Measurements from ENCODE around the gene DTX1. TPM values are rescaled to one million over a fixed set of nuclear protein-coding genes. Genes with fewer than 3 reads are reported as not detected.

The DTX1 gene
- total RNA-seq = 1.5 and 2.9 TPM in 2 replicates

DNA sequence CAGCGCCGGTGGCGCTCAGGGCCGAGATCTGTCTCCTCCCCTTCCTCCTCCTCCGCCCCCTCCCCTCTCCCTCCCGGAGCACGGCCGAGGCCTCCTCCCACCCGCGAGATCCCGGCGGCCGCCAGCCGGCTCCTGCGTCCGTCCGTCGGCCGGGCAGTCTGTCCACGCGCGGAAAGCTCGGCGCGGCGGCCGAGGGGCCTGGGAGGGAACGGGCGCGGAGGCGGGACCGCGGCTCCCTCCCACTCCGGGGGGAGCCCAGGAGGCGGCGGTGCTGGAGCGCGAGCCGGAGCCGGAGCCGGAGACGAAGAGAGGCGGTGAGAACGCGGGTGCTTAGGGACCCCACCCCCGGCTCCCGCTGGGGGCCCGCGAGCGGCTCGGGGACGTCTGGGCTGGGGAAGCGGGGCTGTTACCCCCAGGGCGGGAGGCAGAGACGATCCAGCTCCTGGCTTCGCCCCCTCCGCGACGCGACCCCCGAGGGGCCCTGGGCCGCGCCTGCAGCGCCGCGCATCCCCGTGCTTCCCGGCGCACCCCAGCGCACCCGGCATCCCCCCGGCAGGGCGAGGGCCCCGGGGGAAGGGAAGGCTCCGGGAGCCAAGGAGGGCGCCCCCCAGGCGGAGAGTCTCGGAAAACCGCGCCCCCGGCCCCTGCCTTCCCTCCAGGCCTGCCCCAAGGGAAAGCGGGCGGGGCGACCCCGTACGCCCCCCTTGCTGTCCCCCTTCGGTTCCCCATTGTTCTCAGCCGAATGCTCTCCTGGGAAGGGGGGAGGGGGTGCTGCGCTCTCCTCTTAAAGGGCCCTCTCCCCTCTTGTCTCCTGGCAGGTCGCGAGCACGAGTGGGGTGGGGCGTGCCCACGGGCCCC is at the start of gene DTX1:
DTX1 (plus strand) TSS at position 100 of the 858 bp plus-strand sequence. CDS start 1,463 bp downstream, outside the sequence.

DNA sequence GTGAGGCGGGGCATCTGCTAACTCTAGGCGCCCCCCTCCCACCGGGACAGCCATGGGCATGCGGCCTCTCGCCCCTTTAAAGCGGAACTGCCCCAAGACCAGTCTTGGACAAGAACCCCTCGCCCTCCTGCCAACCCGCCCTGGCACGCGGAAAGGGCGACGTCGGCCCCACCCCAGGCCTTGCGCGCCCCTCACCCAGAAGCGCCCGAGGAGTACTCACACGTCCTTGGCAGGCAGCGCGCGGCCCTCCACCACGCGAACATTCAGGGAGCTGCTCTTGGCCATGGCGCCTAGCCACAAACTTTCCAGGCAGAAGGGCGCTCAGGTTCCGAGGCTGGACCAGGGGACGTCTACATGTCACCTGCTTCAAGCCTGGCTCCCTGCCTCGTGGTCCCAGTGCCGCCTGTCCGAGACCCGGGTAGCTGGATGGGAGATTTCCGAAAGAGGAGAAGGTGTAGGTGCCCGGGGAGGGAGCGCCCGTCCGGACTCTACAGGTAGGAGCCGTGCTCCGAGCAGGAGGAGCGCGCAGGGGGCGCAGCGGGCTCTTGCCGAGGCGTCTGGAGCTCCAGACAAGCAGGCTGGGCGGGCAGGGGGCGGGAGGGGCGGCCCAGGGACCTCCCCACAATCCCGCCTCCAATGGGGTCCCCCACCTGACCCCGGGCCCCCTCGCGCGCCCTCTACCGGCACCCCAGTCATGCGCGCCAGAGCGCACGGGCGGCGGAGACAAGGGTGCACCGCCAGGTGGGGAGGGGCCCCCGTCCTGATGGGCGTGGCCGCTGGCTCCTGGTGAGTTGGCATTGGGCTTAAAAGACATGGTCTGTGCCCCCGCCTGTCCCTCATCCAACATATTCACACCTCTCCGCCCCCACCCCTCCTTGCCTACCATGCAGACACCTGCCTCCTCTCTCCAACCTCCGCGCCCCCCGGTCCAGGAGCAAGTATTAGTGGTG is 78.9 kb downstream of the DTX1 start, which contains the start of gene RASAL1:
RASAL1 (minus strand) TSS at position 584 of the 950 bp plus-strand sequence; CDS start at position 285, 299 bp downstream.

Other genes starting within 250 kb of the DTX1 start
- gene OAS1, start 149.8 kb upstream of the DTX1 start, total RNA-seq = 17.7 and 24.2 TPM in 2 replicates
- gene OAS3, start 118.3 kb upstream of the DTX1 start, total RNA-seq = 2.5 and 3.0 TPM in 2 replicates
- 0.43 and 0.95 TPM in 2 replicates for gene OAS2, start 78.2 kb upstream of the DTX1 start, total RNA-seq
- not detected in 2 replicates for gene RASAL1, start 79.0 kb downstream of the DTX1 start, total RNA-seq
- gene CFAP73, start 93.0 kb downstream of the DTX1 start, total RNA-seq = not detected in 2 replicates
- 28.7 and 38.3 TPM in 2 replicates for gene DDX54, start 128.7 kb downstream of the DTX1 start, total RNA-seq
- gene RITA1, start 129.0 kb downstream of the DTX1 start, total RNA-seq = 11.9 and 16.8 TPM in 2 replicates
- gene TPCN1, start 164.7 kb downstream of the DTX1 start, total RNA-seq = 4.6 and 7.6 TPM in 2 replicates

Measured in dermis lymphatic vessel endothelial cell (primary cell).